ENCODE results near the gene ZNF83. TPM values are rescaled to one million over a fixed set of nuclear protein-coding genes. Genes with fewer than 3 reads are reported as not detected.
"Not testable (repeated sequence)": the region's sequence is repeated elsewhere in the genome, so short reads cannot be mapped to it uniquely, and the experiment has no call there.

ZNF83 gene
- total and polyA plus RNA-seq, 7 donors, result 5.8 to 96.7 (median 49.2) TPM

- H3K9me3 ChIP-seq, result no peaks in the 10 kb centered on the region
- intact Hi-C loops (cut with DNase I), result loop anchor here (2.0 to 10.0 kb wide), 2 partner anchors 52 to 96 kb away; partner anchors contain the start of gene ZNF611
- H3K4me1 ChIP-seq, result peaks cover 0 to 15% (median 14%) of the 10 kb centered on the region in 4 donors
- H3K27me3 ChIP-seq, result no peaks in the 10 kb centered on the region
- H3K4me3 ChIP-seq, result peak overlapping the region; percentile 63 to 73 (median 67)
- peak overlapping the region; percentile 74 to 87 (median 84) for H3K27ac ChIP-seq
- no peak for TF ChIP-seq POLR2A (IDR thresholded peaks at IDR 0.05)
- no peak for TF ChIP-seq EP300 (IDR thresholded peaks at IDR 0.05)
- TF ChIP-seq CTCF (IDR thresholded peaks at IDR 0.05), result no peak
- TF ChIP-seq POLR2AphosphoS5 (IDR thresholded peaks at IDR 0.05), result no peak
- 25 to 36% methylated on average over 14 of the region's 14 CpGs for WGBS, 2 donors
- H3K36me3 ChIP-seq, result peaks cover 0 to 13% (median 0%) of the 10 kb centered on the region in 4 donors
- DNase-seq, result peak; percentile 66
These were observed 446 bp upstream of the ZNF83 start for GRCh38 chr19:52638601-52639000.

GRCh38 chr19:52635786-52636570, 2.2 kb downstream of the ZNF83 start:
- Histone ChIP-seq H3K9me3 (no peaks in the 10 kb centered on the region), H3K36me3 (peaks cover 0 to 16% (median 0%) of the 10 kb centered on the region in 4 donors), H3K4me3 (no peak overlapping the region), H3K27me3 (no peaks in the 10 kb centered on the region), H3K4me1 (peaks cover 0 to 15% (median 14%) of the 10 kb centered on the region in 4 donors), H3K27ac (no peak overlapping the region)
- WGBS, 2 donors, result 90 to 93% methylated on average over 11 of the region's 11 CpGs
- intact Hi-C loops (cut with DNase I), result loop anchor here (2.0 to 10.0 kb wide), 2 partner anchors 35 to 99 kb away; partner anchors contain the start of gene ZNF611
- TF ChIP-seq POLR2A (IDR thresholded peaks at IDR 0.05) (no peak), CTCF (IDR thresholded peaks at IDR 0.05) (no peak), EP300 (IDR thresholded peaks at IDR 0.05) (no peak), POLR2AphosphoS5 (IDR thresholded peaks at IDR 0.05) (no peak)
- no peak for DNase-seq

GRCh38 chr19:52627441-52627840, 10.7 kb downstream of the ZNF83 start:
- H3K4me1 ChIP-seq; intact Hi-C loops (cut with DNase I): not testable (repeated sequence)
- H3K36me3 ChIP-seq, result peaks cover 0 to 32% (median 4%) of the 10 kb centered on the region in 4 donors

GRCh38 chr19:52626915-52627314, 11.2 kb downstream of the ZNF83 start:
- Histone ChIP-seq H3K36me3 (peaks cover 0 to 35% (median 4%) of the 10 kb centered on the region in 4 donors), H3K4me3 (no peak overlapping the region), H3K4me1 (no peaks in the 10 kb centered on the region), H3K27me3 (no peaks in the 10 kb centered on the region), H3K27ac (no peak overlapping the region), H3K9me3 (no peaks in the 10 kb centered on the region)
- intact Hi-C loops (cut with DNase I), result no loop called here
- 85 to 91% methylated on average over 5 of the region's 5 CpGs for WGBS, 2 donors
- no peak for TF ChIP-seq POLR2AphosphoS5 (IDR thresholded peaks at IDR 0.05)
- TF ChIP-seq CTCF (IDR thresholded peaks at IDR 0.05), result no peak
- no peak for TF ChIP-seq POLR2A (IDR thresholded peaks at IDR 0.05)
- TF ChIP-seq EP300 (IDR thresholded peaks at IDR 0.05), result no peak
- no peak for DNase-seq

More at GRCh38 chr19:52627441-52627840, 10.7 kb downstream of the ZNF83 start:
- not testable (repeated sequence) for H3K4me3 ChIP-seq, H3K9me3 ChIP-seq, DNase-seq, H3K27me3 ChIP-seq, H3K27ac ChIP-seq
- 82 to 98% methylated on average over 3 of the region's 3 CpGs for WGBS, 2 donors

GRCh38 chr19:52622261-52622660, 15.9 kb downstream of the ZNF83 start:
- H3K27ac ChIP-seq, result no peak overlapping the region
- H3K4me3 ChIP-seq, result no peak overlapping the region
- H3K9me3 ChIP-seq, result no peaks in the 10 kb centered on the region
- DNase-seq, result no peak
- intact Hi-C loops (cut with DNase I), result no loop called here
- 55 to 78% methylated on average over 2 of the region's 2 CpGs for WGBS, 2 donors
- H3K4me1 ChIP-seq, result no peaks in the 10 kb centered on the region
- H3K27me3 ChIP-seq, result no peaks in the 10 kb centered on the region
- H3K36me3 ChIP-seq, result peaks cover 0 to 69% (median 9%) of the 10 kb centered on the region in 4 donors
- TF ChIP-seq POLR2A (IDR thresholded peaks at IDR 0.05) (no peak), EP300 (IDR thresholded peaks at IDR 0.05) (no peak), CTCF (IDR thresholded peaks at IDR 0.05) (no peak), POLR2AphosphoS5 (IDR thresholded peaks at IDR 0.05) (no peak)
